HG03442 (cell line): Measurements from ENCODE around the gene MYLIP.

Source experiments
- ATAC-seq: cut with Tn5 transposase; IDR thresholded peaks from one replicate; pipeline ENCODE4 v1.9.1; 2021; ENCODE audit warnings: mild to moderate bottlenecking, moderate library complexity; ENCODE audit not compliant: unreplicated experiment

Gene MYLIP

DNA sequence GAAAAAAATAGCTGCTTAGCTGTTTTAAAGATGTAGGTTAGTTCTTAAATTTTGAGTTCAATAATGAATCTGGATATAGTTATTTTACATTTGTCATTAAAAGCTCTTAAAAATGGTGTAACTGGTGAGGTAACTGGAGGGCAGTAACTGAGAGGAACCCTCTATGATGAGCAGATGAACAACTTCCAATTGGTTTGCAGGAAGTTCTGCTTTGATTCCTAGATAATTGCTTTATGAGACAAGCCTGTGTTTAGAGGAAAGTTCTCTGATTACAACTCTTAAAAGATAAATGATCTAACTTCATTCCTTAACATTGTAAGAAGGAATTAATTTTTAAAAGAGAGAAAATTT lies 8.5 kb downstream of the MYLIP start:
- no peak for ATAC-seq

GRCh38 chr6:16139556-16139955 lies 10.7 kb downstream of the MYLIP start:
- no peak for ATAC-seq

- no peak for ATAC-seq
These were observed 11.7 kb downstream of the MYLIP start for GRCh38 chr6:16140607-16141006.

DNA sequence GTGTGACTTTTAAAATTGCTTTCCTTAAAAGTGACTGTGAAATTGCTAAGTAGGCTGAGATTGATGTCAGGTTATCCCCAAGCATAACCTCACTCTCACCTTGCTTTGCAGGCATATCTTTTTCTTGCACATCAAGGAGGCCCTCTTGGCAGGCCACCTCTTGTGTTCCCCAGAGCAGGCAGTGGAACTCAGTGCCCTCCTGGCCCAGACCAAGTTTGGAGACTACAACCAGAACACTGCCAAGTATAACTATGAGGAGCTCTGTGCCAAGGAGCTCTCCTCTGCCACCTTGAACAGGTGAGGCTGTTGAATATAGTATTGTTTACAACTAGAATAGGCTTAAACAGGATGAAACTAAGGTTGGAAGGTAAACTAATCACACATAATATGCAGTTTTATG lies 12.6 kb downstream of the MYLIP start:
- ATAC-seq = no peak

GRCh38 chr6:16145038-16145437 lies 16.2 kb downstream of the MYLIP start:
- no peak for ATAC-seq

- no peak for ATAC-seq
These were observed 17.1 kb downstream of the MYLIP start for GRCh38 chr6:16146028-16146427.

DNA sequence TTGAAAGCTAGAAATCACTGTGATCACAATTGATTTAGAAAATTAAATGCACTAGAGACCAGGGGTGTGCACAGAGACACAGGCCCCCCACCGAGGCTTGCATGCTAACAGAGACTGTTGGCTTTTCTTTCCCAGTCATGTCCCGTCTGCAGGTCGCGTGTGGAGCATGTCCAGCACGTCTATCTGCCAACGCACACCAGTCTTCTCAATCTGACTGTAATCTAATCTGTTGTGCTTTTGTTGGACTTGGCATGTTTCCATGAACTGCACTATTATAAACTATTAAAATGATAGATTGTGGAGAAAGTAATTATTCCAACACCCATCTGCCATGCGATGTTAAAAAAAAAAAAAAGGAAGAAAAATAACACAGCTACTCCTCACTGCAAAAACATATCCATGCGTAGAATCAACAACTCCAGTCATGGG lies 17.7 kb downstream of the MYLIP start:
- ATAC-seq = no peak

DNA sequence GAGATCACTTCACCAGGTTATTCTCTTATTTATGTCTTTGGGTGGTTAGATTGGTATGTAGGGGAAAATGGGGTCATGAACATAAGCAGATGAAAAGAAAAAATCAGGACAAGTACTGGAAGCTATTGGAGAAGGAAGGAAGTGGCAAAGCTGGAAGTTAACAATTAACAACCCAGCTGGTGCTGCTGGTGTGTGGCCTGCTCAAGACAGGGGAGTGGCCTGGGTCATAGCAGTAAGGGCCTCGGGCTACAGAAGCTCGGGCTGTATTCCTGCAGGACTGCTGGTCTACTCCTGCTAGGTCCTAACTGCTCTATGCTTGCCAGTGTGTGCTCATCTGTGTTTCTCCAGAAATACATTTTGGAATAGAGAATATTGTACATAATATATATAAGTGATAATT lies 19.6 kb downstream of the MYLIP start:
- no peak for ATAC-seq

- ATAC-seq = no peak
These were observed 20.4 kb downstream of the MYLIP start for GRCh38 chr6:16149305-16149704.

DNA sequence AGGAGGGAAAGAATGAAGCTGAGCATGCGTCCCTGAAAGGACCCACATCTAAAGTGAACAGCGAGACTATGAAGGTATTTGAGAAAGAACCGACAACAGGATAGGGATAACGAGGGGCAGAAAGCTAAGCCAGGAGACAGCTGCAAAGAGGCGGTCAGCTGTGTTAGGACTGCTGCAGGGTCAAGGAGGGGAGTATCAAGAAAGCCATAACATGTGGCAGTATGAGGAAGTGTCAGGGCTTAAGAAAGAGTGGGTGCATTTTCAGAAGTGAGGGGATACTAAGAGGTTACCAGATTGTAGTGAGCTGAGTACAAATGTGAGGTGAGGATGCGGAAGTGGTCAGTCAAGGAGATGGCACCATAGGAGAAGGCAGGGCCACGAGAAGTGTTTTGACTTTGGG lies 21.2 kb downstream of the MYLIP start:
- no peak for ATAC-seq

DNA sequence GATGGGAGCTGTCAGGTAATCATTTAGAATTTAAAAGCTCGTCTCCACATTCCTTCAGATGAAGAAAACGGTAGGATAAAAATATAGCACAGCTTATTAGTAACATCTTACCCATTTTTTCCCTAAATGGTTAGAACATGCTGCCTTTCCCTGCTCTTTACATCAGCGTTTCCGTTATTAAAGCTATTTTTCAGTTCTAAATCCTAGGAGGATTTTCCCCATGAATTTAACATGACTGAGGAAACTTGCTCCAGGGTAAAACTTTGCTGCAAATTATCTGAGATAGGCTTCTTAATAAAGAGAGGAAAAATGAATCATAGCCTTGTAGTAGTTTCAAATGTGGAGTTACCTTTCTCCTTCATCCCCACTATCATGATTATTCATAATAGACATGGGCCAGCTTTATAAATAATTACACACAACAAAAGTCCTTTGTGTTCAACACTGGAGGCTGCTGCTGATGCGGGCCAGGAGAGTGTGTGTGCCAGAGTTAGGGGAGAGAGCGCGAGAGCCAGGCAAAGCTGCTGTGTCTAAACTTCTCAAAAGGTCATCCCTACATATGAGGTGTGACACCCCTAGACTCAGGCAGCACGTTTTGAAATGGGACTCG lies 24.4 kb downstream of the MYLIP start:
- ATAC-seq = no peak

GRCh38 chr6:16154904-16155303 lies 26.0 kb downstream of the MYLIP start:
- ATAC-seq = no peak

DNA sequence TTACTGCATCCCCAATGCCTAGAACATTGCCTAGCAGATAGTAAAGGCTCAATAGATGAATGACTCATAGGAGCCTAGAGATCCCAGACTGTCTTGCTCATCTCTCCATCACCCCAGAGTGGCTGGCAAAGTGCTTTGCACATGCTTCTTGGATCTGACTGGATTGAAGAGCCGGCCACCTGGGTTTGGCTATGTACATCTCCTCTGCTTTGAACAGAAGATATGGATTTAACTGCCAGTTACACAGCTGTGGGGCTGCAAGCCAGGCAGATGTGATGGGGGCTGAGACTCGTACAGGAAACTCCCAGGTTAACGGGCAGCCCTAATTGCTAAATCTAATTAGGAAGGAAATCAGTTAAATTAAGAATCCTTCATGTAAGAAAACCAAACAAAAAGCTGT lies 28.6 kb downstream of the MYLIP start:
- ATAC-seq = no peak

GRCh38 chr6:16157909-16158308 lies 29.0 kb downstream of the MYLIP start:
- ATAC-seq = no peak

DNA sequence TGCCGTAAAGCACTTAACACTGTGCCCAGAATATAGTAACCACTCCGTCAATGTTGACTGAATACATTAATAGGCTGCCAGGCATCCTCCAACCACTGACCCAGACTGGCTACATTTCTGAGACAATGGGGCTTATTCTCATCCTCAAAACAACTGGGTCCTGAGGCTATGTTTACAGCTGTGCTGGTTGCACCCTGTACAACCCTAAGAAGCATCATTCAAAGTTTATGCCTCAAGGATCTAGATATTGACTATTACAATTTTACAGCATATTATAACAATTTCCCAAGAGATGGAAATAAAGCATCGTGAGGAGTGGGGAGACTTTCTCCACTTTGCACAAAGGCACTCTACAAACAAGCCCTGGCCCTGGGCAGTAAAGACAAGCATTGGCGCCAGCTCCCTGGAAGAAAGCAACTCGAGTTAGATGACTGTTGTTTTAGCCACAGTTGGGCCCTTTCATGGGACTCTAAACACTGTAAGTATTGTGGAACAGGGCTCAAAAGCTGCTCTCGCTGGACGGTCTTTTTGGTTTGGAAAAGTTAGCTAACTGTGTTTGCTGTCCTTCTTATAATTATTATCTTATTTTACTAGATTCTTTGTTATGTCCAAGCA lies 30.2 kb downstream of the MYLIP start:
- no peak for ATAC-seq

- ATAC-seq = no peak
These were observed 31.9 kb downstream of the MYLIP start for GRCh38 chr6:16160794-16161193.

GRCh38 chr6:16162003-16162402 lies 33.1 kb downstream of the MYLIP start:
- ATAC-seq = no peak

DNA sequence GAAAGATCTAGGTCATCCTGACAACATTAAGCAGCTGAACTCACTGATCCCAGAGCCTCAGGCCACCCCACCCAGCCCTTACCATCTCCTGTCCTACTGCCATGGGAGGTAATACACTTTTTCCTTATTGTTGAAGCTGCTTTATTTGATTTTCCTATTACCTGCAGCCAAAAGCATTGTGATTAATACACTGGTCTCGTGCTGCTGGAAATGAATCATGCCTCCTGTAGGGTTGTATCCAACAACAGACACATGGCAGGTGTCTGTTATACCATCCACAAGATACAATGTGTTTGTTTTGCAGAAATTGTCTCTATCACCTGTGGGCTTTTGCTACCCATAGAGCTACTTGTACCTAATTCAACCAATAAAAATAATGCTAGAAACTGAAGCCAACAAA lies 34.2 kb downstream of the MYLIP start:
- ATAC-seq = no peak

GRCh38 chr6:16163535-16164300 lies 34.8 kb downstream of the MYLIP start:
- no peak for ATAC-seq

GRCh38 chr6:16165641-16166040 lies 36.8 kb downstream of the MYLIP start:
- ATAC-seq = no peak

DNA sequence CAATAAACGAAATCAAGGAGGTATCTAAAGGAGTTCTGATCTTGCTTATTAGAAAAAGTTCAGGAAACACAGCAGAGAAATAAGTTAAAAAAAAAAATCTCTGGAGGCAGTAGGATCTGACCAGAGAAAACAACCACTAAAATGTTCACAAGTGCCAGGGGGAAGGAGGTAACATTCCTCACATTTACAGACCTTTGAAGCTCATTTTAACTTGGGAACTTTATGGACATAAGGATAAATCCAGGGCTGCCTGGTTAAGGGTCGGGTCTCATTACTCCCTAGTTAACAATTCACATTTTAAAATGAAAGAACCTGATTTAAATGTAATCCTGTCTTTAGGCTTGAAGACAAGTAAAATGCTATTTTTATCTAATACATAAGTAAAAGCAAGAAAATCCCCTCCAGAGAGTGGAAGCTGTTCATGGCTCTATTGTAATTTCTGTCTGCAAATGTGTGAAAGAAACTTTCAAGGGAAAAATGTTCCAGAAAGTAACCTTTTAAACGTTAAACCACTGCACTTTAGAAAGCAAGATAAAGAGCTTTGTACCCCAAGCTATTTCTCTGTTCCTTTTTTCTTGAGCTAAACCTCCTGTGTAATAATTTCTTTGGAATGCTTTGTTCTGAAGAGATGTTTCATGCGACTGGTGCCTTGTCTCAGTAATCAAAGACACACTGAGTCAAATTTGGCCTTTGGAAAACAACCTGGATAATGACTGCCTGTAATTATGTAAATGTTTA lies 38.2 kb downstream of the MYLIP start:
- ATAC-seq = no peak

DNA sequence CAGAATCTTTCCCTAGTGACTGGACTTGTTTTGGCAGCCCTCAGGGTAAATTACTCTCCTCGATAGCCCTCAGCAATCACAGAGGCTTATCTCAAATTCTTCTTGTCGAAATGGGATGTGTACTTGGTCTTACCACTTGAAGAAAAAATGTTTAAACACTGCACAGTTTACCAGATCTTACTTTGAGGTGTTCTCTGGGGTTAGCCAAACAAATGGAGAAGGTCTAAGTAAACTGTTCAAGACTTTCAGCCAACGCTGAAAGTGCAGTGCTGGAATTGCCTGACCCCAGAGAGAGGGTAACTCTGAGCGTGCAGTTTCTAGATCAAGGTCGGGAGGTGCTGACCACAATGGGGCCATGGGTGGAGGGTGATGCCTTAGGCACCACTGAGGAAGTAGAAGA lies 39.2 kb downstream of the MYLIP start:
- no peak for ATAC-seq
